H1 (cell line): ENCODE data around the gene WDR4. TPM values are rescaled to one million over a fixed set of nuclear protein-coding genes. Genes with fewer than 3 reads are reported as not detected.
"Not testable (repeated sequence)": the region's sequence is repeated elsewhere in the genome, so short reads cannot be mapped to it uniquely, and the experiment has no call there.

Experiments
- CTCF ChIA-PET: fragments of 300-600 bp; sonication (Branson Sonifier 250); formaldehyde crosslinking; loops from one replicate; lab custom pipeline; 2021; ENCODE audit not compliant: partially characterized antibody; lab: Charles Lee
- POLR2A ChIA-PET: fragments of 300-600 bp; sonication (Branson Sonifier 250); formaldehyde crosslinking; loops from one replicate; lab custom pipeline; 2021; ENCODE audit warnings: inconsistent platforms; ENCODE audit not compliant: partially characterized antibody; lab: Charles Lee
- DNase-seq, 2 experiments: peaks; one replicate each; pipeline versions ENCODE4 v3.0.0 to v3.0.0-alpha.2; 2010 to 2022; ENCODE audit warnings: low spot score in 2 of 2, low read depth in 1 of 2, mixed read lengths in 1 of 2
- FAIRE-seq: peaks from 2 replicates; lab custom pipeline; 2011; peaks lifted over from hg19 to GRCh38; lab: Jason Lieb, UNC
- H2AFZ ChIP-seq: 2 replicates; pipeline ENCODE4 v1.8.1; 2012; ENCODE audit warnings: low read length, inconsistent platforms
- H2AK5ac ChIP-seq: 2 replicates; pipeline ENCODE4 v1.6.1; 2013; ENCODE audit warnings: low read depth, low read length
- H2BK120ac ChIP-seq: replicated peaks from 2 replicates; pipeline ENCODE3; 2013; ENCODE audit warnings: low read depth, low read length, inconsistent platforms
- H2BK12ac ChIP-seq: 2 replicates; pipeline ENCODE4 v1.6.1; 2013; ENCODE audit warnings: low read depth, low read length
- H2BK15ac ChIP-seq: 2 replicates; pipeline ENCODE4 v1.6.1; 2013; ENCODE audit warnings: low read length
- H2BK20ac ChIP-seq: 2 replicates; pipeline ENCODE4 v1.6.1; 2013; ENCODE audit warnings: low read length
- H2BK5ac ChIP-seq: 2 replicates; pipeline ENCODE4 v1.6.1; 2013; ENCODE audit warnings: low read depth, low read length
- H3K14ac ChIP-seq: 2 replicates; pipeline ENCODE4 v1.6.1; 2013; ENCODE audit warnings: inconsistent platforms; ENCODE audit not compliant: insufficient read length
- H3K18ac ChIP-seq: 2 replicates; pipeline ENCODE4 v1.6.1; 2013; ENCODE audit warnings: low read length; ENCODE audit errors: extremely low read depth
- H3K23ac ChIP-seq: 2 replicates; pipeline ENCODE4 v1.6.1; 2013; ENCODE audit warnings: inconsistent platforms; ENCODE audit not compliant: insufficient read length
- H3K23me2 ChIP-seq: 2 replicates; pipeline ENCODE4 v1.6.1; 2013; ENCODE audit warnings: low read depth, low read length
- H3K27ac ChIP-seq: 2 replicates; pipeline ENCODE4 v1.6.1; 2011; ENCODE audit warnings: low read depth, low read length, inconsistent platforms
- H3K27me3 ChIP-seq, 4 experiments: replicated peaks in 1 of 4; 1 replicate in 1 of 4; 2 replicates in 3 of 4; pipeline versions ENCODE4 v1.6.1 to v1.8.1; 2011 to 2013; ENCODE audit warnings: low read length in 3 of 4, mild to moderate bottlenecking in 3 of 4, inconsistent platforms in 2 of 4, mixed read lengths in 2 of 4, moderate library complexity in 1 of 4; ENCODE audit not compliant: control insufficient read depth in 3 of 4, insufficient read depth in 3 of 4; ENCODE audit errors: extremely low read depth in 1 of 4
- H3K36me3 ChIP-seq, 4 experiments: 2 replicates each; pipeline versions ENCODE4 v1.6.1 to v1.8.1; 2011 to 2013; ENCODE audit warnings: mild to moderate bottlenecking in 4 of 4, low read length in 3 of 4, moderate library complexity in 2 of 4, control low read depth in 1 of 4, inconsistent platforms in 1 of 4; ENCODE audit not compliant: insufficient read depth in 4 of 4, control insufficient read depth in 2 of 4
- H3K4ac ChIP-seq: replicated peaks from 2 replicates; pipeline ENCODE3; 2013; ENCODE audit warnings: low read length, low read depth, mixed read lengths, inconsistent platforms; ENCODE audit not compliant: insufficient read length
- H3K4me1 ChIP-seq, 4 experiments: replicated peaks in 1 of 4; 1 replicate in 1 of 4; 2 replicates in 3 of 4; pipeline versions ENCODE4 v1.6.1 to v1.8.1; 2011 to 2013; ENCODE audit warnings: low read length in 3 of 4, inconsistent platforms in 2 of 4, mixed read lengths in 1 of 4; ENCODE audit not compliant: insufficient read depth in 4 of 4, control insufficient read depth in 3 of 4
- H3K4me2 ChIP-seq, 2 experiments: 2 replicates each; pipeline versions ENCODE4 v1.6.1 to v1.8.1; 2011 to 2013; ENCODE audit warnings: low read depth in 2 of 2, low read length in 2 of 2, control low read depth in 1 of 2, inconsistent platforms in 1 of 2, mild to moderate bottlenecking in 1 of 2; ENCODE audit not compliant: insufficient read depth in 1 of 2
- H3K4me3 ChIP-seq, 4 experiments: fragments of 200-600, 300-600 bp in 1 of 4; sonication (generic), shearing (Covaris generic), sonication (Bioruptor Twin) in 1 of 4; 2 replicates each; pipeline versions ENCODE4 v1.5.1 to v1.8.1; 2011 to 2016; ENCODE audit warnings: low read length in 4 of 4, low read depth in 3 of 4, control low read depth in 2 of 4, inconsistent platforms in 2 of 4, mild to moderate bottlenecking in 2 of 4, mixed read lengths in 1 of 4, moderate library complexity in 1 of 4; ENCODE audit not compliant: insufficient read depth in 2 of 4; ENCODE audit errors: extremely low read depth in 1 of 4
- H3K56ac ChIP-seq: replicated peaks from 2 replicates; pipeline ENCODE3; 2013; ENCODE audit warnings: low read depth, mild to moderate bottlenecking, mixed read lengths, low read length, inconsistent platforms; ENCODE audit not compliant: insufficient read length
- H3K79me1 ChIP-seq: 2 replicates; pipeline ENCODE4 v1.6.1; 2013; ENCODE audit warnings: low read depth, low read length, control low read depth
- H3K79me2 ChIP-seq, 2 experiments: 2 replicates each; pipeline versions ENCODE4 v1.6.1 to v1.8.1; 2012 to 2013; ENCODE audit warnings: low read length in 2 of 2, mild to moderate bottlenecking in 2 of 2, inconsistent platforms in 1 of 2; ENCODE audit not compliant: insufficient read depth in 2 of 2, control insufficient read depth in 1 of 2
- H3K9ac ChIP-seq, 4 experiments: replicated peaks in 1 of 4; 1 replicate in 1 of 4; 2 replicates in 3 of 4; pipeline versions ENCODE4 v1.6.1 to v1.8.1; 2011 to 2013; ENCODE audit warnings: low read depth in 3 of 4, low read length in 3 of 4, control low read depth in 2 of 4, mild to moderate bottlenecking in 2 of 4, moderate library complexity in 2 of 4, inconsistent platforms in 1 of 4; ENCODE audit errors: extremely low read depth in 1 of 4
- H3K9me3 ChIP-seq, 2 experiments: 2 replicates each; pipeline versions ENCODE4 v1.6.1 to v1.8.1; 2012 to 2013; ENCODE audit warnings: mild to moderate bottlenecking in 2 of 2, moderate library complexity in 2 of 2, control low read depth in 1 of 2, inconsistent platforms in 1 of 2, low read depth in 1 of 2, low read length in 1 of 2, mixed read lengths in 1 of 2; ENCODE audit not compliant: insufficient read depth in 2 of 2
- H4K20me1 ChIP-seq, 2 experiments: replicated peaks in 1 of 2; 2 replicates each; pipeline versions ENCODE3 to v1.8.1; 2011 to 2013; ENCODE audit warnings: inconsistent platforms in 2 of 2, low read length in 2 of 2, mild to moderate bottlenecking in 1 of 2; ENCODE audit not compliant: insufficient read depth in 2 of 2, control insufficient read depth in 1 of 2
- H4K5ac ChIP-seq: 2 replicates; pipeline ENCODE4 v1.6.1; 2013; ENCODE audit warnings: low read length, low read depth, mixed read lengths, inconsistent platforms; ENCODE audit not compliant: insufficient read length
- H4K8ac ChIP-seq: 2 replicates; pipeline ENCODE4 v1.8.0; 2013; ENCODE audit warnings: mild to moderate bottlenecking, moderate library complexity, low read length, inconsistent platforms; ENCODE audit not compliant: insufficient read depth; ENCODE audit errors: extremely low read depth
- H4K91ac ChIP-seq: replicated peaks from 2 replicates; pipeline ENCODE3; 2013; ENCODE audit warnings: low read length, mixed read lengths, inconsistent platforms; ENCODE audit not compliant: insufficient read length
- WGBS, 2 experiments: shearing (Covaris generic) in 1 of 2; methylation state at CpG; one replicate each; pipeline versions ENCODE4 v1.1.6 to v1.1.7; 2013 to 2015; ENCODE audit warnings: low lambda C conversion rate in 2 of 2, mixed read lengths in 2 of 2, inconsistent platforms in 1 of 2, low coverage in 1 of 2, missing lambda C conversion rate in 1 of 2; ENCODE audit not compliant: insufficient replicate concordance in 2 of 2, insufficient coverage in 1 of 2, insufficient read length in 1 of 2; ENCODE audit errors: extremely low coverage in 1 of 2, missing lambda C conversion rate in 1 of 2; 5-methylcytosine and 5-hydroxymethylcytosine counted together
- polyA plus RNA-seq, 7 experiments: library from polyadenylated mRNA; depleted of rRNA in 3 of 7; stranded (reverse) in 5 of 7; unstranded in 2 of 7; fragments of >200 nt in 5 of 7; fragments of 200-250 nt in 2 of 7; gene quantifications; 1 replicate in 5 of 7; 2 replicates in 1 of 7; 4 replicates in 1 of 7; pipeline versions ENCODE4 v1.2.1 to v1.2.3, GENCODE V29; 2011 to 2013; ENCODE audit warnings: missing spikeins in 2 of 7, mixed read lengths in 2 of 7
- total RNA-seq: library from RNA; stranded (reverse); fragmentation: NEBNext Ultra II Directional; extraction: Animal tissue kit (Norgen Biotek cat#: 25700); gene quantifications from 2 replicates; pipeline ENCODE4 v1.2.1, GENCODE V29; 2021

WDR4 gene
- total and polyA plus RNA-seq, 2 of the 8 experiments (the other 6 are each of a cell fraction or from before 2014, with no cell fraction given): 28.9 to 47.8 TPM

DNA sequence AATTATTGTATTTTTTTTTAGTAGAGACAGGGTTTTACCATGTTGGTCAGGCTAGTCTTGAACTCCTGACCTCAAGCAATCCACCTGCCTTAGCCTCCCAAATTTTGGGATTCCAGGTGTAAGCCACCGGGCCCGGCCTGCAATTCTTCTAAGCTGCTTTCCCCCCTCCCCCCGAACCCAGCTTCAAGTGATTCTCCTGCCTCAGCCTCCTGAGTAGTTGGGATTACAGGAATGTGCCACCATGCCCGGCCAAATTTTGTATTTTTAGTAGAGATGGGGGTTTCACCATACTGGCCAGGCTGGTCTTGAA is 47.1 kb downstream of the WDR4 start:
- not testable (repeated sequence) for H4K5ac ChIP-seq
- DNase-seq: peak in 1 of 2 experiments; percentile 44
- CTCF ChIA-PET: interaction anchor here (1.3 to 2.3 kb wide), 3 partner anchors 11 to 51 kb away, joined by 3 to 10 read pairs (median 7); no protein-coding TSS in a partner anchor

More for the DNA sequence above, 47.1 kb downstream of the WDR4 start:
- H3K4me1 ChIP-seq, H3K23me2 ChIP-seq, H2BK15ac ChIP-seq, H3K56ac ChIP-seq, H3K4ac ChIP-seq, H2BK12ac ChIP-seq, H3K14ac ChIP-seq, H2AK5ac ChIP-seq, H3K27ac ChIP-seq, H3K9me3 ChIP-seq, H3K4me2 ChIP-seq, H3K27me3 ChIP-seq, H3K9ac ChIP-seq, H3K23ac ChIP-seq, FAIRE-seq, H3K79me1 ChIP-seq, H3K79me2 ChIP-seq, H2BK20ac ChIP-seq, H3K18ac ChIP-seq, H3K4me3 ChIP-seq, H4K91ac ChIP-seq, H3K36me3 ChIP-seq, H2BK5ac ChIP-seq, H2AFZ ChIP-seq, H2BK120ac ChIP-seq, H4K8ac ChIP-seq: not testable (repeated sequence)
- POLR2A ChIA-PET: interaction anchor here (0.9 to 2.5 kb wide), 8 partner anchors 10 to 55 kb away, joined by 3 to 13 read pairs (median 8); no protein-coding TSS in a partner anchor
- 94% methylated on average over 4 of the region's 4 CpGs; no CpG with 5 or more reads in 1 of the 2 experiments for WGBS, 2 experiments
- peaks cover 2 to 14% of the 10 kb centered on the region in 2 experiments for H4K20me1 ChIP-seq
